Measurements from ENCODE around the gene PDCD7. TPM values are rescaled to one million over a fixed set of nuclear protein-coding genes. Genes with fewer than 3 reads are reported as not detected.

The PDCD7 gene
- polyA plus RNA-seq, 2 of the 4 experiments (the other 2 are of a cell fraction) = 19.0 to 23.7 TPM

DNA sequence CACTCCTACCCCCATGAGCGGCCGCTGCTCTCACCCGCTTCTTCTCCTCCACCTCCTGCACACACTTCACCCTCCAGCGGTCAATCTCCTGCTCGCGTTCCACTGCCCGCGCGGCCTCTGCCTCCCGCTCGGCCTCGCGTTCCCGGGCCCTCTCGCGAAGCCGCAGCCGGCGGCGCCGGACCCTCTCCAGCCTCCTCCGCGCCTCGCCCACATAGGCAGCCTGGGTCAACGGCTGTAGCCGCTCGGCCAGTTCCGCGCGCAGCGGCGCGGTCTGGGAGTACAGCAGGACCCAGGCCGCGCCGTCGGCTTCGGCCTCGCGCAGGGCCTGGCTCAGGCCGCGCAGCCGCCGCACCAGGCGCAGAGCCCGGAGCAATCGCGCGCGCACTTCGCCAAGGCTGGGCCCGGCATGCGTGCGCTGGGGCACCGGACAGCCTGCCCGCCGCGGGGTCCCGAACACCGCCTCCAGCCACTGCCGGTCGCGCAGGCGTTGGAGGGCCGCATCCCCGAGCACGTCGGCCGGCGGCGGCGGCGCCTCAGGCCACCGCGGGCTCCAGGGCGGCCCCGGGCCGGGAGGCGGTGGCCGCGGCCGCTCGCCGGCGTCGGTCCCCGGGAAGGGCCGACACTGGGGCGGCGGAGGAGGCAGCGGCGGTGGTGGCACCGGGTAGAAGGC, 595 bp downstream of the PDCD7 start (continued):
- TF ChIP-seq, protein P1, sequence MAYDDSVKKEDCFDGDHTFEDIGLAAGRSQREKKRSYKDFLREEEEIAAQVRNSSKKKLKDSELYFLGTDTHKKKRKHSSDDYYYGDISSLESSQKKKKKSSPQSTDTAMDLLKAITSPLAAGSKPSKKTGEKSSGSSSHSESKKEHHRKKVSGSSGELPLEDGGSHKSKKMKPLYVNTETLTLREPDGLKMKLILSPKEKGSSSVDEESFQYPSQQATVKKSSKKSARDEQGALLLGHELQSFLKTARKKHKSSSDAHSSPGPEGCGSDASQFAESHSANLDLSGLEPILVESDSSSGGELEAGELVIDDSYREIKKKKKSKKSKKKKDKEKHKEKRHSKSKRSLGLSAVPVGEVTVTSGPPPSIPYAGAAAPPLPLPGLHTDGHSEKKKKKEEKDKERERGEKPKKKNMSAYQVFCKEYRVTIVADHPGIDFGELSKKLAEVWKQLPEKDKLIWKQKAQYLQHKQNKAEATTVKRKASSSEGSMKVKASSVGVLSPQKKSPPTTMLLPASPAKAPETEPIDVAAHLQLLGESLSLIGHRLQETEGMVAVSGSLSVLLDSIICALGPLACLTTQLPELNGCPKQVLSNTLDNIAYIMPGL (CRISPR knock-in tag; IDR thresholded peaks at IDR 0.05; ENCODE audit: borderline replicate concordance) = peak; percentile 39; the same call in 1 of the 2 replicates
- TF ChIP-seq SMC3 (IDR thresholded peaks at IDR 0.05) = no peak
- no peak for TF ChIP-seq ZSCAN20 (CRISPR knock-in tag; IDR thresholded peaks at IDR 0.05)

DNA sequence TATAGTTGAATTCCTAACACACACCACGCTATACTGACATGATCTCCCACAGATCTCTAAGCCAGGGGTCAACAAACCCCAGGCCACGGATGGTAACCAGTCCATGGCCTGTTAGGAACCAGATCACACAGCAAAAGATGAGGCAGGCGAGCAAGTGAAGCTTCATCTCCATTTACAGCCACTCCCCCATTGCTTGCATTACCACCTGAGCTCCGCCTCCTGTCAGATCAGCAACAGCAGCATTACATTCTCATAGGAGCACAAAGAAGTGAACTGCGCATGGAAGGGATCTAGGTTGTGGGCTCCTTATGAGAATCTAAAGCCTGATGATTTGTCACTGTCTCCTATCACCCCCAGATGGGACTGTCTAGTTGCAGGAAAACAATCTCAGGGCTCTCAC, 2.7 kb downstream of the PDCD7 start:
- POLR2A ChIA-PET = interaction anchor here (0.6 kb wide), 1 partner anchor 195 kb away, joined by 4 read pairs; no protein-coding TSS in a partner anchor
- 87% methylated on average over 5 of the region's 5 CpGs for WGBS (ENCODE audit: missing lambda C conversion rate)
- H3K27ac ChIP-seq = no peak overlapping the region
- no peak for FAIRE-seq
- ATAC-seq = no peak
- H3K4me3 ChIP-seq = no peak overlapping the region
- H3K4me2 ChIP-seq = no peak overlapping the region
- DNase-seq (ENCODE audit: low read depth in 1 of 2, low spot score in 1 of 2) = peak in 1 of 2 experiments; percentile 24
- H3K4me1 ChIP-seq = peaks cover 11% of the 10 kb centered on the region
- CTCF ChIA-PET = interaction anchor here (1.0 kb wide), 1 partner anchor 76 kb away, joined by 3 read pairs; no protein-coding TSS in a partner anchor
- TF ChIP-seq, protein P2, sequence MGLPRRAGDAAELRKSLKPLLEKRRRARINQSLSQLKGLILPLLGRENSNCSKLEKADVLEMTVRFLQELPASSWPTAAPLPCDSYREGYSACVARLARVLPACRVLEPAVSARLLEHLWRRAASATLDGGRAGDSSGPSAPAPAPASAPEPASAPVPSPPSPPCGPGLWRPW (IDR thresholded peaks at IDR 0.05) = no peak
- TF ChIP-seq BHLHE40 (IDR thresholded peaks at IDR 0.05; ENCODE audit: low read depth, low read length) (no peak), KDM1A (IDR thresholded peaks at IDR 0.05; ENCODE audit: low read depth) (no peak), MYC (IDR thresholded peaks at IDR 0.05; ENCODE audit: borderline replicate concordance, low read length) (no peak), CHD4 (IDR thresholded peaks at IDR 0.05; ENCODE audit: borderline replicate concordance) (no peak), KDM5A (IDR thresholded peaks at IDR 0.05) (no peak), FOSL2 (IDR thresholded peaks at IDR 0.05) (no peak), FOSL2 (CRISPR knock-in tag; IDR thresholded peaks at IDR 0.05) (no peak)
- TF ChIP-seq, protein P3, sequence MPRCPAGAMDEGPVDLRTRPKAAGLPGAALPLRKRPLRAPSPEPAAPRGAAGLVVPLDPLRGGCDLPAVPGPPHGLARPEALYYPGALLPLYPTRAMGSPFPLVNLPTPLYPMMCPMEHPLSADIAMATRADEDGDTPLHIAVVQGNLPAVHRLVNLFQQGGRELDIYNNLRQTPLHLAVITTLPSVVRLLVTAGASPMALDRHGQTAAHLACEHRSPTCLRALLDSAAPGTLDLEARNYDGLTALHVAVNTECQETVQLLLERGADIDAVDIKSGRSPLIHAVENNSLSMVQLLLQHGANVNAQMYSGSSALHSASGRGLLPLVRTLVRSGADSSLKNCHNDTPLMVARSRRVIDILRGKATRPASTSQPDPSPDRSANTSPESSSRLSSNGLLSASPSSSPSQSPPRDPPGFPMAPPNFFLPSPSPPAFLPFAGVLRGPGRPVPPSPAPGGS (IDR thresholded peaks at IDR 0.05) = no peak
- TF ChIP-seq, protein P4, sequence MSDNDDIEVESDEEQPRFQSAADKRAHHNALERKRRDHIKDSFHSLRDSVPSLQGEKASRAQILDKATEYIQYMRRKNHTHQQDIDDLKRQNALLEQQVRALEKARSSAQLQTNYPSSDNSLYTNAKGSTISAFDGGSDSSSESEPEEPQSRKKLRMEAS (IDR thresholded peaks at IDR 0.05) = no peak
- H3K9me3 ChIP-seq = no peaks in the 10 kb centered on the region

DNA sequence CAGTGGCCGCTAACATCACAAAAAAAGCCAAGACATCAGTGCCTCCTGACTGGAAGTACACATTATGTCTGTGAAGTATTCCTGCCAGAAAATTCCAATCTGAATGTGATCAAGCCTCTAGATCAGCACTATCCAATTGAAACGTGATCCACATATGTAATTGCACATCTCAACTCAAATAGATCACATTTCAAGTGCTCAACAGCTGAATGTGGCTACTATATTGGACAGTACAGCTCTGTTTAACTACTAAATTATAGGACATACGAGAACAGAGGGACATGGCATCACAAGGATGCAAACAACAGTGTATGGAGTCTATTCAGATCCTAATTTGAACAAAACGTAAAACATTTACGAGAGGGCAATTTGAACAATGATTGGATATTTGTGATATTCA, 18.1 kb downstream of the PDCD7 start:
- CTCF ChIA-PET = interaction anchor here (0.6 to 3.4 kb wide), 12 partner anchors 9 to 201 kb away, joined by 3 to 23 read pairs (median 4); no protein-coding TSS in a partner anchor
- ATAC-seq = no peak
- TF ChIP-seq GATA3 (IDR thresholded peaks at IDR 0.05; ENCODE audit: borderline replicate concordance) = no peak
- TF ChIP-seq RNF2 (IDR thresholded peaks at IDR 0.05; ENCODE audit: borderline replicate concordance, low read depth) = no peak
- TF ChIP-seq CBX8 (IDR thresholded peaks at IDR 0.05) = no peak
- no peak for TF ChIP-seq ZNF302 (CRISPR knock-in tag; IDR thresholded peaks at IDR 0.05)
- TF ChIP-seq FOXS1 (CRISPR knock-in tag; IDR thresholded peaks at IDR 0.05) = no peak
- no peak for TF ChIP-seq HOXB5 (CRISPR knock-in tag; IDR thresholded peaks at IDR 0.05)
- TF ChIP-seq, protein P5, sequence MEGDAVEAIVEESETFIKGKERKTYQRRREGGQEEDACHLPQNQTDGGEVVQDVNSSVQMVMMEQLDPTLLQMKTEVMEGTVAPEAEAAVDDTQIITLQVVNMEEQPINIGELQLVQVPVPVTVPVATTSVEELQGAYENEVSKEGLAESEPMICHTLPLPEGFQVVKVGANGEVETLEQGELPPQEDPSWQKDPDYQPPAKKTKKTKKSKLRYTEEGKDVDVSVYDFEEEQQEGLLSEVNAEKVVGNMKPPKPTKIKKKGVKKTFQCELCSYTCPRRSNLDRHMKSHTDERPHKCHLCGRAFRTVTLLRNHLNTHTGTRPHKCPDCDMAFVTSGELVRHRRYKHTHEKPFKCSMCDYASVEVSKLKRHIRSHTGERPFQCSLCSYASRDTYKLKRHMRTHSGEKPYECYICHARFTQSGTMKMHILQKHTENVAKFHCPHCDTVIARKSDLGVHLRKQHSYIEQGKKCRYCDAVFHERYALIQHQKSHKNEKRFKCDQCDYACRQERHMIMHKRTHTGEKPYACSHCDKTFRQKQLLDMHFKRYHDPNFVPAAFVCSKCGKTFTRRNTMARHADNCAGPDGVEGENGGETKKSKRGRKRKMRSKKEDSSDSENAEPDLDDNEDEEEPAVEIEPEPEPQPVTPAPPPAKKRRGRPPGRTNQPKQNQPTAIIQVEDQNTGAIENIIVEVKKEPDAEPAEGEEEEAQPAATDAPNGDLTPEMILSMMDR (IDR thresholded peaks at IDR 0.05) = no peak
- TF ChIP-seq KDM5A (IDR thresholded peaks at IDR 0.05) = no peak
- no peak for TF ChIP-seq EHMT2 (IDR thresholded peaks at IDR 0.05; ENCODE audit: low read depth)
- no peak for TF ChIP-seq FOSL2 (IDR thresholded peaks at IDR 0.05)
- TF ChIP-seq FOSL2 (CRISPR knock-in tag; IDR thresholded peaks at IDR 0.05) = no peak
- no peak for TF ChIP-seq CHD4 (IDR thresholded peaks at IDR 0.05; ENCODE audit: borderline replicate concordance)
- TF ChIP-seq, protein P2 (IDR thresholded peaks at IDR 0.05) = no peak
- no peak for TF ChIP-seq HOXA7 (CRISPR knock-in tag; IDR thresholded peaks at IDR 0.05)
- TF ChIP-seq HDAC2 (IDR thresholded peaks at IDR 0.05) = no peak
- no peak for TF ChIP-seq EHF (CRISPR knock-in tag; IDR thresholded peaks at IDR 0.05)
- TF ChIP-seq, protein P4 (IDR thresholded peaks at IDR 0.05) = no peak
- no peak for TF ChIP-seq MYC (IDR thresholded peaks at IDR 0.05; ENCODE audit: borderline replicate concordance, low read length)
- TF ChIP-seq RAD21 (conservative IDR thresholded peaks at IDR 0.05 in 1 of 2, IDR thresholded peaks at IDR 0.05 in 1 of 2) = no peak
- TF ChIP-seq, protein P3 (IDR thresholded peaks at IDR 0.05) = no peak
- no peak for TF ChIP-seq HOXB13 (CRISPR knock-in tag; IDR thresholded peaks at IDR 0.05; ENCODE audit: low read depth)
- FAIRE-seq = no peak
- Histone ChIP-seq H3K4me3 (no peak overlapping the region), H3K4me2 (no peak overlapping the region), H3K9me3 (no peaks in the 10 kb centered on the region), H3K4me1 (no peaks in the 10 kb centered on the region), H3K27ac (no peak overlapping the region)
- DNase-seq (ENCODE audit: low read depth in 1 of 2, low spot score in 1 of 2) = no peak
- 82% methylated on average over 5 of the region's 5 CpGs for WGBS (ENCODE audit: missing lambda C conversion rate)
- POLR2A ChIA-PET = interaction anchor here (1.2 kb wide), 1 partner anchor 70 kb away, joined by 3 read pairs; the partner anchor contains the start of gene CLPX
